Measurements from ENCODE around the gene MEF2A.
"Not testable (repeated sequence)": the region's sequence is repeated elsewhere in the genome, so short reads cannot be mapped to it uniquely, and the experiment has no call there.

MEF2A gene

DNA sequence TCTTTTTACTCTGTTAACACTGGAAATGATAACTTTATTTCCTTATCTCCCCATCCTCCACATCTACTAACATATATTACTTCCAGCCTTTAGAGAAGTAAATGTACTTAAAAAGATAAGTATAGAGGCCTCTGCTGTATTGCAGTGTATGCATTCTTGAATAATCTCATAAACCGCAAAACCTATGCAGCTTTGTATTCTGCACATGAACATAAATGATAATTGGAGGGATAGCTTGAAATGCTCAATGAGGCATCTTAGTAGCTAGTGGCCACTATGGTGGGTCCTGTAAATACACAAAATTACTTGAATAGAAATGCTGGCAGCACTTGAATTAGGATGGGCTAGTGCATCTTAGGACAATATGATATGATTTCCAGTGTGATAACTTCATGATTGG, 90.4 kb downstream of the MEF2A start:
- no peak for DNase-seq

DNA sequence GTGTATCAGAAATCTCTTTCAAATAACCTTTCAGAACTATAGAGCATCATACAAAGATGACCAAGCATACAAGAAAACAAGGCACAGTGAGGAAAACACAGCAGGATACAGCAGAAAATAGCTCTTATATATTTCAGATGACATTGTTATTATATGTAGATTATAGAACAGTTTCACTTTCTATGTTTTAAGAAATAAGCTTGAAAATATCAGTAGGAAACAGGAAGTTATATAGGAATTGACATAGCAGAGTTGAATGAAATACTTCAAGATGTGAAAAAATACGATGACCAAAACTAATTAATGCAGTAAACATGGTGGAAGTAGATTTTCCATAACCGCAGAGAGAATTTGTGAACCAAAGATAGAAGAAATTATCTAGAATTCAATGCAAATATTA, 92.2 kb downstream of the MEF2A start:
- no peak for DNase-seq

DNA sequence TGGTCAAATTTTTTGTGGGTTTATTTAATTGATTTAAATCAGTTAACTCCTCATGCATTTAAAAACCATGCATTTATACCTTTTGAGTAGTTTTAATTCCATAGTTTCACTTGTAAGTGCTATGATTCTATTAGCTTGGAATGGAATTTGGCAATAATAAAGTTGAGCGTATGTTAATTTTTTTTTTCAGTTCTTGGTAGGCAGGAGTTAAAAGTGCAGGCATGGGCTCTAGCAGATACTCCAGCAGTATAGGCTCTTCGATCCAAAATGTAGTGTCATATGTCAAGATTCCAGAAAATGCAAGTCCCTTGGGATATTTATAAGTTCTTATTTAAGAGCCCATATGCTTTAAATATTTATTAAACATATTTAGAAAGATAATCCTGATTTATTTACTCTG, 97.1 kb downstream of the MEF2A start:
- DNase-seq, result no peak

- not testable (repeated sequence) for DNase-seq
Measured at GRCh38 chr15:99666073-99666472, 100.3 kb downstream of the MEF2A start.

GRCh38 chr15:99668533-99669182, 102.9 kb downstream of the MEF2A start:
- no peak for DNase-seq

DNA sequence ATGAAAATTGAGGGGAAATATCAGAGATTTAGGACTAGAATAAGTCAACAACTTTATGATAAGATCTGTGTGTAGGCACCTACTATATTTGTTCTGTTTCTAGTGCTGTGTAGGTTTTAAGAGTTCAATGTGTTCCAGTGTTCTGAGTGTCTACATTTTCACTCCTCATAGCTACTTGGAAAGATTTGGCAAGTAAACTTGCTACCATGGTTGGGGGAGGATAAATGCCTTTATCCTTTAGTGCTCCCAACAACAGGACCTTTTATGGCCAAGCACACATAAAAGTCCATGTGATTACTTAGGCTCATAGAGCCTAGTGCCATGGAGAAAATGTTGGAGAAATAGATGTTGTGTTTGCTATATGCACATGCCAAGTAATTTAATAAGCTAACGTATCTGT, 103.5 kb downstream of the MEF2A start:
- DNase-seq, result no peak

DNA sequence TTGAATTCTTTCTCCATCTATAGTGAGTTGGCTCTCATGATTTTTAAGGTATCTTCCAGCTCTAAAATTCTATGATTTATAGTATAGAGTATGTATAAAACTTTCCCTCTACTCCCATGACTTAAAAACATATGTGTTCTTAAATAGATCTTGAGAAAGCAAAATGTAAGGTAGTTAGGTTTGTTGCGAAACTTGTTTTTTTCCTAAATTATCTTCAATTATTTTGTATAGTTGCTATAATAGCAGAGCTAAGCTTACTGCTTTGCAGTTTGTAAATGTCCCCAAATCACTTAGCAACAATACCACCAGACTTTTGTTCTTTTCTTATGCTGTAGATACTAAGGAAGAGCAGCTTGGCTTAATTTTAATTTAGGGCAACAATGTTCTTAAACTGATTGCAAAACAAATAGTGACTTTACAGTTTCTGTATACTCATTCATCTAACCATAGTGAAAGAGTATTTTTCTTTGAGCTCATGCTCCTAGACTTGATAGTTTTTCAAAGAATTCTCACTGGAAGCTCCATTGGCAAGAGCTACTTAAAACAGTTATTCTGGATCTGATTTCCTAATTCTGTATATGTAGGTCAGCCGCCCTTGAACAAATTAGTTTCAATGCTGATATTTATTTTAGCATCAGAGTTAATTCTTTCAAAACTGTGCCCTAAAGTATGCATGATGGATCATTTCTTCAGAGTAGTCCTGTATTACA, 106.3 kb downstream of the MEF2A start:
- DNase-seq, result no peak

DNA sequence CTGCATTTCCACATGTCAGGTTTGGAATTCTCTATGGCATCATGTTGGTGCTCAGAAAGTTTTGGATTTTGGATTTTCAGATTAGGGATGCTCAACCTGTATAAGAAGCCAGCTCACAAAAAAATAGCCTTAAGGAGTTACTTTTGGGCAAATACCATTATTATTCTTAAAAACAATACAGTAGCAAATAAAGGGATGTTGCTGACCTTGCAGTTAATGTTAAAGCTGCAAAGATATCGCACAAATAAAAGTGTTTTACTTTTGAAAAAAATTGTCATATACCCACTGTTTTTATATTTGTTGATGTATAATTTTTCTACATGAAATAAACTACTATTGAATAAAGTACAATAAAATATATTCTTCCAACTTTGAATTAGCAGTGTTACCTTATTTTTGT, 107.3 kb downstream of the MEF2A start:
- DNase-seq, result no peak

DNA sequence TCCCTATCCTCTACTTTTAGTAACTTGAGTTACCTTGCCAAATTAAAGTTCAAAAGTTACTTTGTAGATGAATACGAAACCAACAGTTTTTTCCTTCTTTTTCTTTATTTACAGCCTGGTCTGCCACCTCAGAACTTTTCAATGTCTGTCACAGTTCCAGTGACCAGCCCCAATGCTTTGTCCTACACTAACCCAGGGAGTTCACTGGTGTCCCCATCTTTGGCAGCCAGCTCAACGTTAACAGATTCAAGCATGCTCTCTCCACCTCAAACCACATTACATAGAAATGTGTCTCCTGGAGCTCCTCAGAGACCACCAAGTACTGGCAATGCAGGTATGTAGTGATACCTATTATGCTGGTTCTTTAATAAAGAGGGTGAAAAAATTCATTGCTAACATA, 108.5 kb downstream of the MEF2A start:
- DNase-seq, result no peak

- no peak for DNase-seq
Measured at GRCh38 chr15:99677540-99678134, 111.9 kb downstream of the MEF2A start.

DNA sequence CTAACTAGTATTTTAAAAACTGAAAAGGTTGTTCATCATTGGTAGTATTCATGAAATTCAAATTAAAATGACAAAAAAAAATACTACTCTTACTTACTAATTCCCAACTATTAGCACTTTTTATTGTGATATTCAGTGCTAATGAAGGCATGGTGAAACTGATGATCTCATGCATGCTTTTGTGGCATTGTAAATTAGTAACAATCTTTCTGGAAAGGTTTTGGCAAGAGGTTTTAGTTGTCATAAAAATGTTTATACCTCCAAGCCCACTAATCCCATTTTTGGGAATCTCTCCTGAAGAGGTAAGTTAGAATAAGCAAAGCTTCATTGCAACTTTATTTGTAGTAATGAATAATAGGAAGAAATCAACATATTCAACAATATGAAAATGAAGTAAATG, 114.5 kb downstream of the MEF2A start:
- DNase-seq, result no peak

DNA sequence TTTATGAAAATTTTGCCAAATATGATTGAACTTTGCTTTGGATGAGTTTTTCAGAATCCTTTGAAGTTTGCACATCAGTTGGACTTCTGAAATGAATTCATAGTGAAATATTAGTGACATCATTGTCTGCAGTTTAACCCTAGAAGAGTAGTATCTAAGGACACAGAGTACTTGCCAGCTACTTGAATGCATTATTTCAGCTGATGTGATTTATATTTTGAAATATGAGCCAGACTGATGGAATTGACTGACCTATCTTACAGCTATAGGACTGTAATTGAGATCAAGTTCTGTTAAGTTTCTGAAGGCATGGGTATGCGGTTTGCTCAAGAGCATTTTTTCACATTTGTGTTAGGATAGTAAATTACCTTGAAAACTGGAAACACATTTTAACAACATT, 116.2 kb downstream of the MEF2A start:
- no peak for DNase-seq

- no peak for DNase-seq
Measured at GRCh38 chr15:99682455-99682854, 116.7 kb downstream of the MEF2A start.

GRCh38 chr15:99683000-99683670, 117.4 kb downstream of the MEF2A start:
- DNase-seq, result no peak

- DNase-seq, result no peak
Measured at GRCh38 chr15:99686290-99686689, 120.5 kb downstream of the MEF2A start.

GRCh38 chr15:99692825-99693224, 127.0 kb downstream of the MEF2A start:
- no peak for DNase-seq

DNA sequence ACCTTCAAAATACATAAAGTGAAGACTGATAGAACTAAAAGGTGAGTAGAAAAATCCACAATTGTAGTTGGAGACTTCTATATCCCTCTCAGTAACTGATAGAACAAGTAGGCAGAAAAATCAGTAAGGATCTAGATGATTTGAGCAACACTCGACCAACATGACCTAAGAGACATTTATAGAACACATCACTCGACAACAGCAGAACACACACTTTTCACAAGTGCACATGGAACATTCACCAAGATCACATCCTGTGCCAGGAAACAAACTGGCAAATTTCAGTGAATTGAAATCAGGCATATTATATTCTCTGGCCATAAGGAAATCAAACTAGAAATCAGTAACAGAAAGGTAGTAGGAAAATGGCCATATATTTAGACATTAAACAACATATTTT, 130.3 kb downstream of the MEF2A start:
- no peak for DNase-seq

DNA sequence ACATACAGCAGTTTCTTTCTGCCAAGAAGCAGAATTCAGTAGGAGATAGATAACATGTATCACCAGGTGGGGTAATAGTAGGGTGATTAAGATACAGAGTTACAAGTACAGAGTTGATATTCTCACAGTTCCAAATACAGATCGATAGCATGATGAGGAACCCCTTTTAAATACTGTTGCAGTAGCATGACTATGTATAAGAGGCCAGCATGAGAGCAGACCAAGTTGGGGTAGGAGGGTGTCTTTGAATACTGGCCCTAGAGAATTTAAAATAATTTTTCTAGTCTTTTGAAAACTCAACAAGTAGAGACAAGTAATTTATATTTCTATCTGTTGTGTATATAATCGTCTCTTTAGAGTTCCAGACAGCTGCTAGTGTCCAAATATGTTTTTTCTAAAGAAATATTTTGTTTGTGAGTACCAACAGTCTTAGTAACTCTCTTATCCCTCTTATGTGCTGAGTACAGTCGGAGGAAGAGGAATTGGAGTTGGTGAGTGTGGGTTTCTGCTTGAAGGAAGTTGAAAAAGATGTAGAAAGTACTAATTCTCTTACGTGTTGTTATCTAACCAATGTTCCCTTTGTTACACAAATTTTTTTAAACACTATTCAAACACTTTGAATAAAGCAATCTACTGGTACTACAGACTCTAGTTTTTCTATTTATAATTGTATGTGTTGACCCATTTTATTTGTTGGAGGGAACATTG, 137.3 kb downstream of the MEF2A start:
- no peak for DNase-seq

DNA sequence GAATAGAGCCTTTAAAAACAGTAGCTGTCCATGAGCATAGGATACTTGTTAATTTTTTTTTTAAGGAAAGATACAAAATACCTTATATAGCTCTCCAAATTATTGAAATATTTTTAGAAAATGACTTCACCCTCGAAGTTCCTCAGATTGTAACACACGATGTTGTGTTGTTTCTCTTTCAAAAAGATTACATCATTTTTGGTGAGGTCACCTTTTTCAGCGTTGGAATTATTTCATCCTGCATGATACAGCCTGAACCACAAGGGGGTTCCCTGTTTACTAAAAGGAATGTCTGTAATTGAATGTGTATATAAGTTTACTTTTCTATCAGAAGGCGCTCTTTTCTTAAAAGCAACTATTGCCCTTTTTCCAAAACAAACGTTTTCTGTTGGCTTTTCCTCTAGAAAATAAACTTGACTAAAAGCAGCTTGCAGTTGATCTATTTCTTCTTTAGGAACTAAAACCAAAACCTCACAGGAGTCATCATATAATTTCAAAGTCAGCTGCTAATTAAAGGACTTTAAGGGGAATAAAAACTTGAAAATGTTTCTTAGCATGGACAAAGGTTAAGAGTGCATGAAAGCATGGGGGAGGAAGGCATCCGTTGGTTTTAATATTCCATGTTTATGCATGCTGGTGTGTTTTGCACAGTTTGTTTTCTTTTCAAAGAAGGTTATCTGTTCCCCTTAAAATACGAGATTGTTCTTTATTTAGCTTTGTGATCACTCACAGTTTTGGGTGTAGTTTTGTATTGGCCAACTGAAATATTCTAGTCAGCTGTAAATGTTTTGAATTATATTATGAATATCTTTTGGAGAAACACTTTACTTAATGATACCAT, 138.0 kb downstream of the MEF2A start:
- DNase-seq, result peak; percentile 47

DNA sequence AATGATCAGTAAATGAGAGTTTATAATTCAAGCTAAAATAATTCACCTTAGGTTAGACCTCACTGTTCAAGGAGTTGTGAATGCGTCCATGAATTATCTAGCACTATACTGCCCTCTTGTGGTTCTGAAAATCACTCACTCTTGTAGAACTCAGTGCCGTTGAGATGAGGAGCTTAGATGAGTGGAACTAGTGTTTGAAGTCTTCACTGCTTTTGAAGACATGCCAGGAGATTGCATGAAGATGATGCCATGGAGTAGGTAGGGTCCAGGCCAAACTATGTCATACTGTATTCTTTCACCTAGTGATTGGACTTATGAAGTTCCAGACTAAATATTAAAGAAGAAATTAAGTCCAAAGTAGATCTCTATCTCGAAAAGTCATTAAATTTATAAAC, 138.7 kb downstream of the MEF2A start:
- DNase-seq, result peak; percentile 78

DNA sequence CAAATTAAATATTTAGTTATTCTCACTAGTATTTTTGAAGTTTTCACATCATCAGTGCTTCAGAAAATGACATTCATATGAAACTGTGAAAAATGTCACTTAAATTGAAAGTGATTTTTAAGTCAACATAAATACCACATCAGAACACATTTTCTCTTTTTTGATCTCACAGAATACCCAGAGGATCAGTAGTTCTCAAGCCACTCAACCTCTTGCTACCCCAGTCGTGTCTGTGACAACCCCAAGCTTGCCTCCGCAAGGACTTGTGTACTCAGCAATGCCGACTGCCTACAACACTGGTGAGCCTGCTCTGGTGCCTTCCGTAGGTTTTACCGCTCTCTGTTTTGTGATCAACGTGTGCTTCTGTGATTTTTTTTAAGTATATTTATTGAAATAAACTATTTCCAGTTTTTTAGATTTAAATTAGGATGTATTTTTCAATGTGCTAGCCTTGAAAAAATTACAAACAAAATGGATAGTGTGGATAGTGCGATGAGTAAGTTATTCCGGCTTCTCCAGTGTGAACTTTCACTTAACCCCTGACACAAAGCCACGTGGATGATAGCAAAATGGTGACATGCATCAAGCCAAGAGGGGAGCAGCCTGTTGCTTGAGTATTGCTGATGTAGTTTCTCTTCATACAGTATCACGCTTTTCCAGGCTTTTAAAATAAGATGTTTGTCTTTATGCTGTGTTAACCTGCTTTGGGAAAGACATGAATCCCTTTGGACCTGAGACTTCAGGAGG, 140.9 kb downstream of the MEF2A start:
- DNase-seq, result peak; percentile 35
